ENCODE measurements around the gene FEN1.

DNA sequence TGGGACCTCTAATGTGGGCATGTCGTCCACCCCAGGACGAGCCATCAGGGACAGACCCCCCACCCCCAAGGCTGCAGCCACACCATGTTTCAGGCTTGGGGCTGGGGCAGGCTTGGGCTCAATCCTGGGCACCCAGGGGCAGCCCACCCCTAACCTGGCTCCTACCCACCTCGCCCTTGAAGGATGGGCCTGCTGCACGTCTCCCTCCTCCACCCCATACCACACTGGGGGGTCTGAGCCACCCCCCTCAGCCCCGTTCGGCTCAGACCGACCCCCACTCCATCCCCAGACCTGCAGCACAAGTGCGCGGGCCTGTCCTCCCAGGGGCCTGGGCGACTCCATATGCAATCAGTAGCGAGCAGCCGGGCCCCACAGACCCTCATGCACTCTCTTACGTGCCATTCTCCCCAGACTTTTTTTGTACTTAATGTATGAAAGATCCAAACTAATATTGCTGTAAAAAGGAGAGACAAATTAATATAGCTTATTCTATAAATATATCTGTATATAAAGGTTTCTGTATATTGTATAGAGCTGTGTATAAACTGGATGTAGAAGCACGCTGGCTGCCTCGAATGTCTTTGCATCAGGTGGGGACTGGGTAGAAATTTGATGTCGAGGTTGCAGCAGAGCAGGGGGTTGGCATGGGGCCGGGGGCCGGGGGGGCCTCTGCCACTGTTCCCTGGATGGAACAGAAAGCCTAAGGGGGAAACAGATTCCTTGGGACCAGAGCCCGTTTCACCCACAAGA is 46.1 kb upstream of the FEN1 start:
- no peak for TF ChIP-seq CHD1 (IDR thresholded peaks at IDR 0.05; ENCODE audit: low read depth, low read length)
- TF ChIP-seq SRF (IDR thresholded peaks at IDR 0.05; ENCODE audit: low read depth, low read length): no peak
- no peak for TF ChIP-seq JUN (IDR thresholded peaks at IDR 0.05; ENCODE audit: low read depth, low read length)
- no peak for TF ChIP-seq SIX5 (IDR thresholded peaks at IDR 0.05; ENCODE audit: low read depth, low read length)
- no peak for TF ChIP-seq TAF1 (IDR thresholded peaks at IDR 0.05; ENCODE audit: low read depth, low read length)
- TF ChIP-seq YY1 (IDR thresholded peaks at IDR 0.05; ENCODE audit: low read depth, low read length): no peak
- TF ChIP-seq POLR2A (IDR thresholded peaks at IDR 0.05; ENCODE audit: control extremely low read depth in 1 of 2, low read depth in 2 of 2, low read length in 2 of 2): no peak
- no peak for TF ChIP-seq RAD21 (IDR thresholded peaks at IDR 0.05 in 1 of 2, conservative IDR thresholded peaks at IDR 0.05 in 1 of 2; ENCODE audit: low read depth in 2 of 2, low read length in 2 of 2)
